Mucosa of stomach (tissue), 1 donor: ENCODE data around the gene KRTAP5-8.
"Not testable (repeated sequence)": the region's sequence is repeated elsewhere in the genome, so short reads cannot be mapped to it uniquely, and the experiment has no call there.

ENCODE experiments used
- H3K27me3 ChIP-seq: one replicate; pipeline ENCODE4 v1.7.0; 2013; ENCODE audit warnings: mild to moderate bottlenecking, low read length; ENCODE audit not compliant: control insufficient read depth, insufficient read depth
- H3K36me3 ChIP-seq: one replicate; pipeline ENCODE4 v1.7.0; 2013; ENCODE audit warnings: low read length; ENCODE audit not compliant: control insufficient read depth, insufficient read depth
- H3K4me1 ChIP-seq: one replicate; pipeline ENCODE4 v1.7.0; 2013; ENCODE audit warnings: mild to moderate bottlenecking, low read length; ENCODE audit not compliant: control insufficient read depth, insufficient read depth
- H3K4me3 ChIP-seq: one replicate; pipeline ENCODE4 v1.7.0; 2013; ENCODE audit warnings: low read length
- H3K9ac ChIP-seq: one replicate; pipeline ENCODE4 v1.7.0; 2013; ENCODE audit warnings: mild to moderate bottlenecking, low read length, moderate library complexity
- H3K9me3 ChIP-seq: one replicate; pipeline ENCODE4 v1.7.0; 2013; ENCODE audit warnings: mild to moderate bottlenecking, low read length, moderate library complexity; ENCODE audit not compliant: control insufficient read depth
- donor health status: Pancreatic carcinoma.

Gene KRTAP5-8

GRCh38 chr11:71525188-71525937 lies 12.5 kb upstream of the KRTAP5-8 start:
- Histone ChIP-seq H3K4me3 (no peak overlapping the region), H3K9ac (no peak overlapping the region), H3K27me3 (no peaks in the 10 kb centered on the region), H3K36me3 (no peaks in the 10 kb centered on the region), H3K4me1 (peaks cover 8% of the 10 kb centered on the region), H3K9me3 (no peaks in the 10 kb centered on the region)

GRCh38 chr11:71525938-71526495 lies 11.8 kb upstream of the KRTAP5-8 start:
- Histone ChIP-seq H3K4me1 (peaks cover 8% of the 10 kb centered on the region), H3K4me3 (no peak overlapping the region), H3K9me3 (no peaks in the 10 kb centered on the region), H3K9ac (no peak overlapping the region), H3K27me3 (no peaks in the 10 kb centered on the region), H3K36me3 (no peaks in the 10 kb centered on the region)

- H3K36me3 ChIP-seq, H3K27me3 ChIP-seq, H3K4me3 ChIP-seq, H3K4me1 ChIP-seq, H3K9ac ChIP-seq, H3K9me3 ChIP-seq: not testable (repeated sequence)
Measured at GRCh38 chr11:71526796-71527575, 10.8 kb upstream of the KRTAP5-8 start, which contains the start of gene KRTAP5-7. KRTAP5-7 (plus strand) TSS chr11:71527267; CDS start chr11:71527301, 34 bp downstream.

DNA sequence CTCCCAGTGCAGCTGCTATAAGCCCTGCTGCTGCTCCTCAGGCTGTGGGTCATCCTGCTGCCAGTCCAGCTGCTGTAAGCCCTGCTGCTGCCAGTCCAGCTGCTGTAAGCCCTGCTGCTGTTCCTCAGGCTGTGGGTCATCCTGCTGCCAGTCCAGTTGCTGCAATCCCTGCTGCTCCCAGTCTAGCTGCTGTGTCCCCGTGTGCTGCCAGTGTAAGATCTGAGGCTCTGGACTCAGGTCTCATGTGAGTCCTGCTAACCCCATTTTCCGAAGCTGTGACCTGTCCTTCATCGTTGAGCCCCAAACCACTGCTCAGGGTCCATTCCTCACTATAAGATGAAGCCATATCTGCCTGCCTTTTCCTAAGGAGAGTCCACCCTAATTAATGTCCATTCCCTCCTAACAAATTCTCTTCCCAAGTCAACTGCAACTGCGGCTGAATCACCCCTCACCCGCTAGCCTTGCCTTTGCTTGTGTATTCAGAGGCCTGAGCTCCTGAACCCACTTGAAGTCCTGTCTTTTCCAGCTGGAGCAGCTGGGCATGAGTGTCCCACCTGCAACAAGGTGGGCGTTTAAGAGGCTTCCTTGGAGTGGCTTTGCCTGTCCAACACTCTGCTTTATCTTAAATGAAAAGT lies 10.1 kb upstream of the KRTAP5-8 start:
- Histone ChIP-seq H3K9ac (no peak overlapping the region), H3K4me3 (no peak overlapping the region), H3K9me3 (no peaks in the 10 kb centered on the region), H3K4me1 (peaks cover 8% of the 10 kb centered on the region), H3K36me3 (no peaks in the 10 kb centered on the region), H3K27me3 (no peaks in the 10 kb centered on the region)

GRCh38 chr11:71530602-71531001 lies 7.2 kb upstream of the KRTAP5-8 start:
- Histone ChIP-seq H3K9ac (no peak overlapping the region), H3K4me3 (no peak overlapping the region), H3K4me1 (peaks cover 5% of the 10 kb centered on the region), H3K9me3 (no peaks in the 10 kb centered on the region), H3K36me3 (no peaks in the 10 kb centered on the region), H3K27me3 (no peaks in the 10 kb centered on the region)

DNA sequence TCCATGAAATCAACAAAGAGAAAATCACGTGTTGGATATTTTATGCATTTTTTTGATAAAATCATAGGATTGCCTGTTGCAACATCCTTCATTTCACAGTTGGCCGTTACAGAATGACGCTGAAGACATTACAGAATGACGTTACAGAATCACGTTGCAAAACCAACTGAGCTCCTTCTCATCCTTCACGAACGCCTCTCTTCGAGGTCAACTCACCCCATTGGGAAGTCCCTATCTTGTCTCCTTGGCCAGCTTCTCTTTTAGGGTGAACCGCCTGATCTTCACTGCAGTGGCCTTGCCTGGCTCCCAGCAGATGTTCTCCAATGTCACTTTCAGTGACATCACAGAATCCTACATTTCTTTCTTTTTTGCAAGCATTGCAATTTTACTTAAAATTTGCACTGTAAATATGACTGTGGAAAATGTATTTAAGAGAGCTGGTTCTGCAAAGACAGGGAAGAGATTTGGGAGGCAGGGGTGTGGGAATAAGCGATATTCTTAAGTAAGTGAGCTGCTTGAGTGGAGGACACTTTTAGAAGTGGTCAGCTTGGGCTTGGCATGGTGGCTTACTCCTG lies 5.7 kb upstream of the KRTAP5-8 start:
- Histone ChIP-seq H3K9ac (no peak overlapping the region), H3K36me3 (no peaks in the 10 kb centered on the region), H3K27me3 (no peaks in the 10 kb centered on the region), H3K9me3 (no peaks in the 10 kb centered on the region), H3K4me1 (no peaks in the 10 kb centered on the region), H3K4me3 (no peak overlapping the region)

- not testable (repeated sequence) for H3K36me3 ChIP-seq, H3K4me1 ChIP-seq, H3K27me3 ChIP-seq, H3K4me3 ChIP-seq, H3K9ac ChIP-seq, H3K9me3 ChIP-seq
Measured at GRCh38 chr11:71534711-71535608, 2.9 kb upstream of the KRTAP5-8 start.

GRCh38 chr11:71535825-71536224 lies 2.0 kb upstream of the KRTAP5-8 start:
- no peak overlapping the region for H3K9ac ChIP-seq
- no peaks in the 10 kb centered on the region for H3K4me1 ChIP-seq
- no peaks in the 10 kb centered on the region for H3K27me3 ChIP-seq
- H3K4me3 ChIP-seq: no peak overlapping the region
- H3K9me3 ChIP-seq: no peaks in the 10 kb centered on the region
- H3K36me3 ChIP-seq: no peaks in the 10 kb centered on the region

DNA sequence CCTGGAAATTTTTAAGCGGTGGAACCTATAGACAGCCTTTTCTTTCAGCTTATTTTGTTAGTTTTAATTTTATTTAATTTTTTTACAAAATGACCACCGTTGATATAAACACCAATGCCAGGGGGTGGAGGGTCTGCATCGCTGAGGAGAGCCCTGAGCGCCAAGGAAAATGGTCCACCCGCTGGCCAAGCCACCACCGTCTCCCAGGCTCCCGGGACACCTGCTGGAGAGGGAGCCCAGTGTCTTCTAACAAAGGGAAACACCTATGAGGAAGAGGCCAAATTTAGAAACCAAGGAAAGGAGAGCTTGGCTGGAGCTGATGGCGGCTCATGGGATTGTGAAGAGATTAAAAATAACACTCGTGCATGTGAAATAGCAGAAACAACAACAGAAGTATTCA lies 288 bp upstream of the KRTAP5-8 start:
- Histone ChIP-seq H3K36me3 (no peaks in the 10 kb centered on the region), H3K4me3 (no peak overlapping the region), H3K4me1 (no peaks in the 10 kb centered on the region), H3K27me3 (no peaks in the 10 kb centered on the region), H3K9ac (no peak overlapping the region), H3K9me3 (no peaks in the 10 kb centered on the region)

GRCh38 chr11:71538666-71538990 lies 803 bp downstream of the KRTAP5-8 start:
- Histone ChIP-seq H3K27me3 (no peaks in the 10 kb centered on the region), H3K4me3 (no peak overlapping the region), H3K4me1 (peaks cover 1% of the 10 kb centered on the region), H3K36me3 (no peaks in the 10 kb centered on the region), H3K9me3 (no peaks in the 10 kb centered on the region), H3K9ac (no peak overlapping the region)

DNA sequence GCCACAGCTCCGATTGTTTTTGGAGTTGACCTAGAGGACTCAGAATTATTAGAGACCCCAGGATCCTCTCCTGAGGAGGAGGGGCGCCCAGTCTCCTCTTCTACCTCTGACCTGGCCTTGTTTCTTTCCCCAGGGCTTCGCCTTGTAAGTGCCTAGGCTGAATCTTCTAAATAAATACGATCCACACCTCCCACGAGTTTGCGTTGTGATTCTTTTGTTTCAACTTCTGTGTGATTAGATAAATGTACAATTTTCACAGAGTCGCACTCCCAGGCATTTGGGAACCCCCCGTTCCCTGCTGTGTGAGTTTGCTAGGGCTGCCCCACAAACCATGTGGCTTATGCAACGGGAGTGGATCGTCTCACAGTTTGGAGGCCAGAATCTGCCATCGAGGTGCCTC lies 1.2 kb downstream of the KRTAP5-8 start:
- no peaks in the 10 kb centered on the region for H3K9me3 ChIP-seq
- peaks cover 5% of the 10 kb centered on the region for H3K4me1 ChIP-seq
- no peaks in the 10 kb centered on the region for H3K36me3 ChIP-seq
- H3K9ac ChIP-seq: no peak overlapping the region
- no peaks in the 10 kb centered on the region for H3K27me3 ChIP-seq
- H3K4me3 ChIP-seq: no peak overlapping the region
